Vagina (tissue), 2 donors: ENCODE results near the gene DUOXA2. TPM values are rescaled to one million over a fixed set of nuclear protein-coding genes. Genes with fewer than 3 reads are reported as not detected.

ENCODE experiments used
- DNase-seq, 2 donors: peaks; one replicate each; pipeline ENCODE4 v3.0.0-alpha.2; 2017; ENCODE audit errors: extremely low spot score in 2 of 2
- H3K27ac ChIP-seq: fragments of 200-600 bp; sonication (generic); one replicate; pipeline ENCODE4 v1.5.1; 2019
- H3K27me3 ChIP-seq: fragments of 200-600 bp; sonication (generic); one replicate; pipeline ENCODE4 v1.5.1; 2019
- H3K36me3 ChIP-seq, 2 donors: fragments of 200-600 bp; sonication (generic); one replicate each; pipeline ENCODE4 v1.5.1; 2017 to 2019
- H3K4me1 ChIP-seq: fragments of 200-600 bp; sonication (generic); one replicate; pipeline ENCODE4 v1.5.1; 2019
- H3K4me3 ChIP-seq, 2 donors: fragments of 200-600 bp; sonication (generic); 1 replicate in 1 of 2; 2 replicates in 1 of 2; pipeline ENCODE4 v1.5.1; 2016 to 2019
- H3K9me3 ChIP-seq: fragments of 200-600 bp; sonication (generic); one replicate; pipeline ENCODE4 v1.5.1; 2019
- CTCF ChIP-seq, 3 experiments: fragments of 450-650 bp in 2 of 3; fragments of 200-600 bp in 1 of 3; sonication (generic) in 1 of 3; IDR thresholded peaks; one replicate each; pipeline ENCODE4 v1.5.1; 2017 to 2019; ENCODE audit warnings: antibody characterized with exemption in 3 of 3, mild to moderate bottlenecking in 2 of 3, moderate library complexity in 2 of 3
- POLR2A ChIP-seq, 2 donors: fragments of 450-650 bp; IDR thresholded peaks; one replicate each; pipeline ENCODE4 v1.6.1; 2017; ENCODE audit warnings: antibody characterized with exemption in 2 of 2, mild to moderate bottlenecking in 2 of 2, moderate library complexity in 2 of 2
- POLR2AphosphoS5 ChIP-seq, 2 donors: sonication (generic); formaldehyde crosslinking; IDR thresholded peaks; one replicate each; pipeline ENCODE4 v1.9.0; 2017; ENCODE audit warnings: antibody characterized with exemption in 2 of 2, mild to moderate bottlenecking in 2 of 2, low read depth in 1 of 2; ENCODE audit not compliant: insufficient read depth in 1 of 2
- intact Hi-C: fragments of 100-400 bp; cut with DNase I; formaldehyde crosslinking; loops from one replicate; pipeline ENCODE4 v1.15.1; 2023
- total RNA-seq: library from RNA; depleted of rRNA; stranded (reverse); fragments of >200 nt; gene quantifications from one replicate; pipeline ENCODE4 v1.2.3, GENCODE V29; 2016

Gene DUOXA2
- total RNA-seq, 1 donor from 2014 or later = 1.5 TPM

- peaks cover 40% of the 10 kb centered on the region for H3K4me1 ChIP-seq
- H3K4me3 ChIP-seq = no peak overlapping the region
- no peaks in the 10 kb centered on the region for H3K9me3 ChIP-seq
- no peaks in the 10 kb centered on the region for H3K36me3 ChIP-seq
- intact Hi-C loops = no loop called here
- TF ChIP-seq POLR2A (IDR thresholded peaks at IDR 0.05) (no peak), POLR2AphosphoS5 (IDR thresholded peaks at IDR 0.05; ENCODE audit: insufficient read depth in 1 of 2, low read depth in 1 of 2) (no peak), CTCF (IDR thresholded peaks at IDR 0.05) (no peak)
- H3K27me3 ChIP-seq = no peaks in the 10 kb centered on the region
- H3K27ac ChIP-seq = peak overlapping the region; percentile 99
- no peak for DNase-seq
Observed at GRCh38 chr15:45165536-45165935, 51.4 kb downstream of the DUOXA2 start.

GRCh38 chr15:45166834-45167630 lies 52.9 kb downstream of the DUOXA2 start:
- H3K9me3 ChIP-seq = no peaks in the 10 kb centered on the region
- H3K36me3 ChIP-seq = no peaks in the 10 kb centered on the region
- peak in 1 of 2 donors; percentile 68 for TF ChIP-seq POLR2AphosphoS5 (IDR thresholded peaks at IDR 0.05; ENCODE audit: insufficient read depth in 1 of 2, low read depth in 1 of 2)
- peak; percentile 9 to 52 (median 24) for TF ChIP-seq CTCF (IDR thresholded peaks at IDR 0.05)
- no peak for TF ChIP-seq POLR2A (IDR thresholded peaks at IDR 0.05)
- H3K4me1 ChIP-seq = peaks cover 33% of the 10 kb centered on the region
- intact Hi-C loops = loop anchor here (2.0 kb wide), 1 partner anchor 34 kb away; no protein-coding TSS in a partner anchor
- peak overlapping the region; percentile 99 for H3K27ac ChIP-seq
- peak overlapping the region; percentile 64 to 83 for H3K4me3 ChIP-seq
- DNase-seq = no peak
- H3K27me3 ChIP-seq = no peaks in the 10 kb centered on the region

GRCh38 chr15:45167631-45168205 lies 53.6 kb downstream of the DUOXA2 start:
- no peak for DNase-seq
- TF ChIP-seq POLR2A (IDR thresholded peaks at IDR 0.05) (no peak), CTCF (IDR thresholded peaks at IDR 0.05) (peak in 1 of 3 experiments; percentile 1)
- Histone ChIP-seq H3K27ac (peak overlapping the region; percentile 99), H3K4me1 (peaks cover 26% of the 10 kb centered on the region), H3K36me3 (no peaks in the 10 kb centered on the region), H3K27me3 (no peaks in the 10 kb centered on the region), H3K4me3 (peak overlapping the region; percentile 64 to 83), H3K9me3 (no peaks in the 10 kb centered on the region)
- intact Hi-C loops = loop anchor here (2.0 kb wide), 1 partner anchor 33 kb away; no protein-coding TSS in a partner anchor

Other genes starting within 250 kb of the DUOXA2 start
- not detected for gene TERB2, start 157.6 kb upstream of the DUOXA2 start, total RNA-seq
- gene SORD, start 91.1 kb upstream of the DUOXA2 start, total RNA-seq = 20.4 TPM
- gene DUOX2, start 154 bp upstream of the DUOXA2 start, total RNA-seq = 20.6 TPM
- gene DUOXA1, start 15.6 kb downstream of the DUOXA2 start, total RNA-seq = 66.5 TPM
- gene DUOX1, start 15.7 kb downstream of the DUOXA2 start, total RNA-seq = 98.7 TPM
- gene SHF, start 73.6 kb downstream of the DUOXA2 start, total RNA-seq = 15.0 TPM
- not detected for gene SLC28A2, start 137.9 kb downstream of the DUOXA2 start, total RNA-seq